ENCODE results near the gene C17orf67.

Gene C17orf67

DNA sequence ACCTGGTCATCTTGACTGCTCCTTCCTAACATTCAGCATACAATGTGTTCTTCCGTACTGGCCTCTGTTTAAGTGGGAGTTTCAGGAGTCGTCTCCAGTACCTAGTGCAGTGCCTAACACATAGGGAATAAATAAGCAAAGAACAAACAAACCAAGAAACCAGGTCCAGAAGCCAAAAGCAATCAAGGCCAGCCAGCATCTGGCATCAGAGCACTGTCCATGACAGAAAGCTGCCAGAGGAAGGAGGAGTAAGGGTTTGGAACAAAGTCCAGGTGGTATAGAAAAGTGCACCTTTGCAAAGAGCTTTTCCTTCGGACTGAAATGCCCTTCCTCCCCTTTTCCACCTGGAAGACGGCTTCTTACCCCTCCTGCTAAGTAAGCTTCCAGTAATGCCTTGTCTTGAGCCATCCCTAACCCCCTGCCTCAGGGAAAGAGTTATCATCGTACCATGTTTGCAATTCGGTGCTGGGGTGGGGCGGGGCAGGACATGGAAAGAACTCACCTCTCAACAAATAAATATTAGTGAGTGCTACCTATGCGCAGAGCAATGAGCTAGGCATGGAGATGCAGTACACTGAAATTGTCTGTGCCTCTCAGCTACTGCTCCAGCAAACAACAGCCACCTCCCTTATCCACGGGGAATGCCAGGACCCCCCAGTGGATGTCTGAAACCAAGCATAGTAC is 47.6 kb downstream of the C17orf67 start:
- no peak overlapping the region for H3K9ac ChIP-seq (ENCODE audit: low read depth, low read length)
- no peaks in the 10 kb centered on the region for H3K36me3 ChIP-seq (ENCODE audit: insufficient read depth, low read length)
- no peak overlapping the region for H3K4me3 ChIP-seq (ENCODE audit: low read length)
- H3K27me3 ChIP-seq (ENCODE audit: insufficient read depth, low read length): peaks cover 6% of the 10 kb centered on the region
- 86% methylated on average over 9 of the region's 9 CpGs for WGBS
- H3K4me1 ChIP-seq (ENCODE audit: insufficient read depth, low read length): no peaks in the 10 kb centered on the region
- no peak overlapping the region for H3K27ac ChIP-seq (ENCODE audit: low read depth, low read length)
- no peaks in the 10 kb centered on the region for H3K9me3 ChIP-seq (ENCODE audit: insufficient read depth, low read depth, low read length)

DNA sequence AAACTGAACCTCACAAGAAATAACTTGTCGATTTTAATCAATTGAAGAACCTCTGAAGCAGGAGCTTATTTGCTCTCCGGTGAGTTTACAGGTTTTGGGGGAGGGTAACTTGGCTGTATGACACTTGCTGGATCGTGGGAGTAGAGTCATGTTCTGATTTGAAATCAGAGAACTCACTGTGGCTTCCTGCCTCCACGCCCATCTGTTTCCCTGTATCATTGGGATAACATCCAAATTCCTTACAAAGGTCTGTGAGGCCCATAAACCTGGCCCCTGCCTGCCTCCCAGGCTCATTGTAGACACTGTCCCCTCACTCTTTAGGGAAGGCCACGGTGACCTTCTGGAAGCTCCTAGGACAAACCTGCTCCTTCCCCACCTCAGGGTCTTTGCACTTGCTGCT is 48.3 kb downstream of the C17orf67 start:
- Histone ChIP-seq H3K4me1 (ENCODE audit: insufficient read depth, low read length) (no peaks in the 10 kb centered on the region), H3K36me3 (ENCODE audit: insufficient read depth, low read length) (no peaks in the 10 kb centered on the region), H3K27me3 (ENCODE audit: insufficient read depth, low read length) (peaks cover 14% of the 10 kb centered on the region), H3K27ac (ENCODE audit: low read depth, low read length) (no peak overlapping the region), H3K9ac (ENCODE audit: low read depth, low read length) (no peak overlapping the region), H3K4me3 (ENCODE audit: low read length) (no peak overlapping the region), H3K9me3 (ENCODE audit: insufficient read depth, low read depth, low read length) (no peaks in the 10 kb centered on the region)
- WGBS: 83% methylated on average over 5 of the region's 5 CpGs

- no peaks in the 10 kb centered on the region for H3K36me3 ChIP-seq (ENCODE audit: insufficient read depth, low read length)
- H3K27ac ChIP-seq (ENCODE audit: low read depth, low read length): no peak overlapping the region
- peaks cover 32% of the 10 kb centered on the region for H3K27me3 ChIP-seq (ENCODE audit: insufficient read depth, low read length)
- no peak overlapping the region for H3K4me3 ChIP-seq (ENCODE audit: low read length)
- no peaks in the 10 kb centered on the region for H3K9me3 ChIP-seq (ENCODE audit: insufficient read depth, low read depth, low read length)
- peaks cover 5% of the 10 kb centered on the region; the same call in 1 of the 2 replicates for H3K4me1 ChIP-seq (ENCODE audit: insufficient read depth, low read length)
- H3K9ac ChIP-seq (ENCODE audit: low read depth, low read length): no peak overlapping the region
These were observed 51.4 kb downstream of the C17orf67 start for GRCh38 chr17:56782338-56782737.

DNA sequence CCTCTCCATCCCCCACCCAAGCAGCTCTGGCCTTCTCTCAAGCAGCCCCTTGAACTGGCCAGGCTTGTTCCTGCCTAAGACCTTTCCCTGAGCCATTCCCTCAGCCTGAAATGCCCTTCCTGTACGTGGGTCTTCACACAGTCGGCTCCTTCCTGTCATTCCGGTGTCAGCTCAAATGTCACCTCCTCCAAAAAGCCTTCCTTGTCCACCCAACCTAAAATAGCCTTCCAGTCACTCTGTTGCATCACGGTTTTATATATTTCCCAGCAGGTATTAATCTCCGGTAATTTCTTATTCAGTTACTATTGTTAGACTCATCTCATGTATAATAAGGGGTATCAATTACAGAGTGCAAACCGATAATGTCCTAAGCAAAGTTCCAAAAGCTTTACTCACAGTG is 51.8 kb downstream of the C17orf67 start:
- Histone ChIP-seq H3K4me3 (ENCODE audit: low read length) (no peak overlapping the region), H3K27me3 (ENCODE audit: insufficient read depth, low read length) (peaks cover 32% of the 10 kb centered on the region), H3K36me3 (ENCODE audit: insufficient read depth, low read length) (no peaks in the 10 kb centered on the region), H3K27ac (ENCODE audit: low read depth, low read length) (no peak overlapping the region), H3K9me3 (ENCODE audit: insufficient read depth, low read depth, low read length) (no peaks in the 10 kb centered on the region), H3K9ac (ENCODE audit: low read depth, low read length) (no peak overlapping the region), H3K4me1 (ENCODE audit: insufficient read depth, low read length) (peaks cover 5% of the 10 kb centered on the region; the same call in 1 of the 2 replicates)
- WGBS: 68% methylated on average over 5 of the region's 6 CpGs

GRCh38 chr17:56779898-56780777 is 53.6 kb downstream of the C17orf67 start:
- H3K27ac ChIP-seq (ENCODE audit: low read depth, low read length): no peak overlapping the region
- WGBS: 7% methylated on average over 47 of the region's 48 CpGs
- no peaks in the 10 kb centered on the region for H3K9me3 ChIP-seq (ENCODE audit: insufficient read depth, low read depth, low read length)
- H3K4me1 ChIP-seq (ENCODE audit: insufficient read depth, low read length): peaks cover 5% of the 10 kb centered on the region; the same call in 1 of the 2 replicates
- H3K9ac ChIP-seq (ENCODE audit: low read depth, low read length): no peak overlapping the region
- peak overlapping the region; percentile 44 for H3K4me3 ChIP-seq (ENCODE audit: low read length)
- peaks cover 32% of the 10 kb centered on the region for H3K27me3 ChIP-seq (ENCODE audit: insufficient read depth, low read length)
- H3K36me3 ChIP-seq (ENCODE audit: insufficient read depth, low read length): no peaks in the 10 kb centered on the region

GRCh38 chr17:56779322-56779721 is 54.4 kb downstream of the C17orf67 start:
- H3K27me3 ChIP-seq (ENCODE audit: insufficient read depth, low read length): peaks cover 32% of the 10 kb centered on the region
- peaks cover 5% of the 10 kb centered on the region; the same call in 1 of the 2 replicates for H3K4me1 ChIP-seq (ENCODE audit: insufficient read depth, low read length)
- H3K36me3 ChIP-seq (ENCODE audit: insufficient read depth, low read length): no peaks in the 10 kb centered on the region
- H3K9me3 ChIP-seq (ENCODE audit: insufficient read depth, low read depth, low read length): no peaks in the 10 kb centered on the region
- WGBS: 84% methylated on average over 4 of the region's 4 CpGs
- no peak overlapping the region for H3K27ac ChIP-seq (ENCODE audit: low read depth, low read length)
- no peak overlapping the region for H3K4me3 ChIP-seq (ENCODE audit: low read length)
- H3K9ac ChIP-seq (ENCODE audit: low read depth, low read length): no peak overlapping the region

DNA sequence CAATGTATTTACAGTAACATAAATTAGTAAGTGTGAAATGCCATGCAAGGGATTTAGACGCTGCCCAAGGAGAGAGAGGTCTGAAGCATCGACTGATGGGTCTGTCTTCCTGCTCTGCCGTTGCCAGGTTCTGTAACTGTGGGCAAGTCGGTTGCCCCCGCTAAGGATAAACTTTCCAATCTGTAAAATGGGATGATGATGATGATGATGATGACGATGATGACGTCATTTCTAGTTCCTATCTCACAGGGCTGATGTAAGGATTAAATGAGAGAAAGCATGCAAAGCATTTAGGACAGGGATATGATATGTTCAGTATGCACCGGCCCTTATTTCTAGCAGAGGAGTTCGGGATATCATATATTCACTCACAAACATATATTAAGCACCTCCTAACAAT is 54.8 kb downstream of the C17orf67 start:
- peaks cover 5% of the 10 kb centered on the region; the same call in 1 of the 2 replicates for H3K4me1 ChIP-seq (ENCODE audit: insufficient read depth, low read length)

GRCh38 chr17:56777859-56778258 is 55.9 kb downstream of the C17orf67 start:
- no peak overlapping the region for H3K4me3 ChIP-seq (ENCODE audit: low read length)
- no peak overlapping the region for H3K27ac ChIP-seq (ENCODE audit: low read depth, low read length)
- 95% methylated on average over 5 of the region's 7 CpGs for WGBS
- no peaks in the 10 kb centered on the region for H3K9me3 ChIP-seq (ENCODE audit: insufficient read depth, low read depth, low read length)
- H3K27me3 ChIP-seq (ENCODE audit: insufficient read depth, low read length): peaks cover 32% of the 10 kb centered on the region
- H3K36me3 ChIP-seq (ENCODE audit: insufficient read depth, low read length): no peaks in the 10 kb centered on the region
- peaks cover 5% of the 10 kb centered on the region; the same call in 1 of the 2 replicates for H3K4me1 ChIP-seq (ENCODE audit: insufficient read depth, low read length)
- no peak overlapping the region for H3K9ac ChIP-seq (ENCODE audit: low read depth, low read length)

More for the DNA sequence above, 54.8 kb downstream of the C17orf67 start:
- Histone ChIP-seq H3K27ac (ENCODE audit: low read depth, low read length) (no peak overlapping the region), H3K27me3 (ENCODE audit: insufficient read depth, low read length) (peaks cover 32% of the 10 kb centered on the region), H3K36me3 (ENCODE audit: insufficient read depth, low read length) (no peaks in the 10 kb centered on the region), H3K4me3 (ENCODE audit: low read length) (no peak overlapping the region), H3K9ac (ENCODE audit: low read depth, low read length) (no peak overlapping the region), H3K9me3 (ENCODE audit: insufficient read depth, low read depth, low read length) (no peaks in the 10 kb centered on the region)
- WGBS: 94% methylated on average over 9 of the region's 9 CpGs

GRCh38 chr17:56774650-56775049 is 59.1 kb downstream of the C17orf67 start:
- no peak overlapping the region for H3K4me3 ChIP-seq (ENCODE audit: low read length)
- H3K4me1 ChIP-seq (ENCODE audit: insufficient read depth, low read length): peaks cover 3% of the 10 kb centered on the region; the same call in 1 of the 2 replicates
- peaks cover 12% of the 10 kb centered on the region for H3K27me3 ChIP-seq (ENCODE audit: insufficient read depth, low read length)
- no peaks in the 10 kb centered on the region for H3K9me3 ChIP-seq (ENCODE audit: insufficient read depth, low read depth, low read length)
- no peaks in the 10 kb centered on the region for H3K36me3 ChIP-seq (ENCODE audit: insufficient read depth, low read length)
- WGBS: 90% methylated on average over 2 of the region's 2 CpGs
- no peak overlapping the region for H3K27ac ChIP-seq (ENCODE audit: low read depth, low read length)
- no peak overlapping the region for H3K9ac ChIP-seq (ENCODE audit: low read depth, low read length)

DNA sequence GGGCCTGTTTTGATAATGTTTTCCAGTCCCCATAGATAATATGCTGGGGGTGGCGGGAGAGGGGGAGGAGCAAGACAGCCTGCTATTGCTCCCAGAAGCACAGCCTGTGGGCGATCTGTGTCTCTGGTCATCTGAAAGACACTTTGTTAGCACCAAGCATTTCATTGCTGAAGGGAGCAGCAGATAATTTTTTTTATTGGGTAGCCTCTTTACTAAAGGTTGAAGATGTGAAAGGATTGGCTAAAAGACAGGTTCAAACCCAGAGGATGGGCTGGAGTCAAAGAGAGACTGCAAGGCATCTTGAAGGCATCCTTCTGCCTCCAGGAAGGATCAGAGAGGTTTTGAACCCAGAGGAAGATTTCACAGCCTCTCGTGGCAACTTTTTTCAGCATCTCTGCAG is 60.6 kb downstream of the C17orf67 start:
- Histone ChIP-seq H3K27me3 (ENCODE audit: insufficient read depth, low read length) (no peaks in the 10 kb centered on the region), H3K4me3 (ENCODE audit: low read length) (no peak overlapping the region), H3K9ac (ENCODE audit: low read depth, low read length) (no peak overlapping the region), H3K36me3 (ENCODE audit: insufficient read depth, low read length) (no peaks in the 10 kb centered on the region), H3K27ac (ENCODE audit: low read depth, low read length) (no peak overlapping the region), H3K4me1 (ENCODE audit: insufficient read depth, low read length) (no peaks in the 10 kb centered on the region), H3K9me3 (ENCODE audit: insufficient read depth, low read depth, low read length) (no peaks in the 10 kb centered on the region)
- WGBS: 88% methylated on average over 3 of the region's 3 CpGs

GRCh38 chr17:56772442-56772841 is 61.3 kb downstream of the C17orf67 start:
- H3K4me3 ChIP-seq (ENCODE audit: low read length): no peak overlapping the region
- WGBS: 94% methylated on average over 8 of the region's 8 CpGs
- no peaks in the 10 kb centered on the region for H3K36me3 ChIP-seq (ENCODE audit: insufficient read depth, low read length)
- H3K9ac ChIP-seq (ENCODE audit: low read depth, low read length): no peak overlapping the region
- H3K9me3 ChIP-seq (ENCODE audit: insufficient read depth, low read depth, low read length): no peaks in the 10 kb centered on the region
- H3K4me1 ChIP-seq (ENCODE audit: insufficient read depth, low read length): no peaks in the 10 kb centered on the region
- H3K27me3 ChIP-seq (ENCODE audit: insufficient read depth, low read length): no peaks in the 10 kb centered on the region
- H3K27ac ChIP-seq (ENCODE audit: low read depth, low read length): no peak overlapping the region

Measured in HUES64 (cell line).